PC-3 (cell line): ENCODE results near the gene PAQR5.
"Not testable (repeated sequence)": the region's sequence is repeated elsewhere in the genome, so short reads cannot be mapped to it uniquely, and the experiment has no call there.

Experiments
- CTCF ChIP-seq: fragments of 300-600 bp; sonication (generic); conservative IDR thresholded peaks from 2 replicates; pipeline ENCODE4 v1.5.1; 2017; ENCODE audit warnings: antibody characterized with exemption, low read depth, mild to moderate bottlenecking, low read length
- EZH2 ChIP-seq: fragments of 300-600 bp; sonication (generic); IDR thresholded peaks from one replicate; pipeline ENCODE4 v1.6.1; 2017; ENCODE audit warnings: antibody characterized with exemption, mild to moderate bottlenecking, low read length; ENCODE audit not compliant: unreplicated experiment

GRCh38 chr15:69302087-69302486 lies 3.4 kb downstream of the PAQR5 start:
- not testable (repeated sequence) for TF ChIP-seq CTCF, EZH2
